Ramos (cell line): Measurements from ENCODE around the gene KLC1.

ENCODE experiments used
- in situ Hi-C: fragments of 300-500 bp; cut with MboI; formaldehyde crosslinking; loops from one replicate; pipeline ENCODE4 v1.14.3; 2022; ENCODE audit warnings: low sequenced_read_pairs; ENCODE audit not compliant: unreplicated experiment

The KLC1 gene

DNA sequence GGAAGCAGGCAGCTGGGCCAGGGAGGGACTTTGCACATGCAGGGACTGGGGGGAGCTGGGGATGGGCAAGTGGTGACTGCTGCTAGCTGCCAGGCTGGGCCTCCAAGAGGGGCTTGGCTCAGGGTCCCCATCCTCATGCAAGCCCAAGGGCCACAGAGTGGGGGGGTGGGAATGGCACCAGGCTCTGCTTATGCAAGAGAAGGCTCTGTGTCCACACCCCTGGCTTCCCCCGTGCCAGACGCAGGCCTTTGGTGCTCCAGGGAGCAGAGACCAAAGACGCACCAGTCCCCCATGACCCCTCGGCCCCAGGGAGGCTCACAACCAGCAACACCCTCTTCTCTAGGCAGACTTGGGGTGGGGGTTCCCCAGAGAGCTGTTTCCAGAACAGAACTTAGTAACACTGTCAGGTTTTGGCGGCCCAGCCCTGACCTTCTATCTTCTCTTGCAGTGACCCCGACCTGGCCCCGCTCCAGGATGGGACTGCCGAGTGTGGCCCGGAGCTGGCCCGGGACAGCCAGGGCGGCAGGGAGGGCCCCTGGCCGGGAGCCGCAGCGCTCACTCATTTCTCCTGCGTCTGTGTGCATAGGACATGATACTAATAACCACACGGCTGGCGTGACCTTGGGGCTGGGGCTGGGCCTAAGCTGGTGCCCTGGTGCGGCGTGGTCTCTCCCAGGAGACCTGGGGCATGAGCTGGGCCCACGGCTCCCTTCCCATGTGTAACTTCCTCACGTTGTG lies 71.9 kb downstream of the KLC1 start:
- in situ Hi-C loops, result no loop called here

DNA sequence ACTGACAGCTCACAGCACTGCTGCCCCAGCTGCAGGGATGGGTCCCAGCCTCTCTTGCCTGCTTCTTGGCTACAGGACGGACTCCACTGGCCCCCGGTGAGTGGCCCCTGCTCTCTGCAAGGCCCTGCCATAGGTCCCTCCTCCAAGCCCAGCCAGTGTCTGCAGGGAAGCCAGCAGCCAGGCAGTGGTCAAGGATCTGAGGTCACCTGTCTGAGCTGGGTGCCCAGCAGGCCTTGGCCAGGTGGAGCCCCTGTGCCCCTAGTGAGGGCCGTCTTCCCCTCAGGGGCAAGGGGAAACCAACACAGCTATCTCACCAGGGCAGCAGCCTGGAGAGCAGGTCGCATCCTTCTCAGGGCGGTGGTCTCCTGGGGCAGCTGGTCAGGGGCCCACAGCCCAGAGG lies 73.1 kb downstream of the KLC1 start:
- in situ Hi-C loops, result no loop called here

DNA sequence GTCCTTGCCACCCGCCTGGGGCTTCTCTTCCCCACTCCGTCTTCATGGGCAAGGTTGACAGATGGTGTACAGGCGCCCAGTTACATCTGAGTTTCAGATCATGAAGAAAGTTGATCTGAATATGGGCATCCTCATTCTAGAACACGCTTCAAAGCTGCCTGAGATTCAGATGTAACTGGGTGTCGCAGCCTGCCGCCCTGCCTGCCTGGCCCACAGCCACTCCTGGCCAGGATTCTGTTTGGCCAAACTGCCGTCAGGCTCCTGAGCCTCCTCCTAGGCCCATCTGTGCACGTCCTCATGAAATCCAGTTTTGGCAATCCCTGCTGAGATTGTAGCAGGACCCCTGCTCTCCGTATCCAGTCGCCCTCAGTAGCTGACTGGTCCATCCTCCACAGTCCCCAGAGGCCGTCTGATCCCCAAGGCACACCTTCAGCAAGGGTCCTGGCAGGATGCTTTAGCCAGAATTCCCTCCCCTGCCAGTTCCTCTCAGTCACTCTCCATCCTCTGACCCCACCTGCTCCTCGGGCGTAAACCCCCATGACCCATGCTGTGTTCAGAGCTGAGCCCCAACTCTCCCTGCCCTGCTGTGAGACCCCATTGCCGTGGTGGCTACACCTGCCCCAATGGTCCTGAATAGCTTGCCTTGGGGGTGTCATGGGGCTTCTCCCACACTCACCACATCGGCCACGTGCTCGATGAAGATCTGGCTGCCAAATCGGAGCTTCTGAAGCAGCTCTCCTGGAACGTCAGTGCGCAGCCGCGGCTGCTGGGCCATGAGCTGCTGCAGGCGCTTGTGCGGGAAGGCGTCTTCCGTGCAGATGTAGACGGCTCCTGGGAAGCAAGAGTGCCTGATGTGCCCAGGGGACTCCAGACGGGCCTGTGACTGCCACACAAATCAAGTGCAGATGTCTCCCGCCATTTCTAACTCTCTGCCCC lies 73.8 kb downstream of the KLC1 start:
- in situ Hi-C loops, result no loop called here

DNA sequence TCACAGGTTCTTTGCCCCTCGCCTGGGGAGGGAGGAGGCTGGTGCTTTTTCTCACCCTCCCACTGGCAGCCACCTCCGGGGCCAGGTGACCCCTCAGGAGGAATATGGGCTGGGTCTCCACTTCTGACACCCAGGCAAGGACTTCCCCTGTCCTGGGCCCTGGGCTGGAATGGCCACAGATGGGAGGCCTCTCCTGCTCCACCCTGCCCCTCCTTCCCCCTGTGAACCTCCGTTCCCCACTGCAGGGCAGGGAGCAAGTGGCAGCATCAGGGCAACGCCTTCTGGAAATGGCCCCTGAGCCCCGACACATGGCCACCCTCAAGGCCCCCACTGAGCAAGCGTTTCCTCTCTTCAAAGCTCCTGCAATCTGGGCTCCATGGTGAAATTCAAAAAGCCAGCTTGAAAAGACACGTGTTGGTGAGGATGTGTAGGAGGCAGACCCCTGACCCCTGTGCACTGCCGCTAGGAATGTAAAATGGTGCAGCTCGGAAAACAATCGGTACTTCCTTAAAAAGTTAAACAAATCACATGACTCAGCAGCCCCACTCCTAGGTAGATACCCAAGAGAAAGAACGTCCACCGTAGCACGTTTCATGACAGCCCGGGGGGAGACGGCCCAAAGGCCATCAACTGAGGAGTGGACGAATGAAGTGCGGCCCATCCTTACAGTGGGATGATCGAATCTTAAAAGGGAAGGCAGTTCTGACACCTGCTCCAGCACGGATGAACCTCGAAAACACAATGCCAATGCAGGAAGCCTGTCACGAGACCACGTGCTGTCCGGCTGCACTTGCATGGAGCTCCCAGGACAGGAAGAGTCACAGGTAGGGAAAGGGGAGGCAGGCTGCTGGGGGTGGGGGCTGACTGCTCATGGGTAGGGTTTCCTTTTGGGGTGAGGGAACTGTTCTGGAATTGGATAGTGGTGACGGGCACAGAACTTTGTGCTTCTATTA lies 74.7 kb downstream of the KLC1 start:
- in situ Hi-C loops, result no loop called here

DNA sequence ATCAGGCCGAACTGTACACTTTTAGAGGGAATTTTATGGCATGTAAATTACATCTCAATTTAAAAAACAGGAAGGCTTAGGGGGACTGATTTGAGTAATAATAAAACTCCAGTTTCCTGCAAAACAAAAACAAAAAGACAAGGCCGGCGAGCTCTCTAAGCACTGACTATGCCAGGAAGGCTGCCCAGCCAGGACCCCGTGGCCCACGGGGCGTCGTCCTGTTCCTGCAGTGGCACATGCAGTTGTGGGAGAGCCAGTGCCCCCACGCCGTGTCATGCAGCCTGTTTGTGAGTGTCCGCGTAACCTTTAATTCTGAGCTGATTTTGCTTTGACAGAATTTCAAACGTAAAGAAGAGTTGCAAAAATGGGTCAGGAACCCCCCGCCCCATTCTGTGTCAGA lies 75.7 kb downstream of the KLC1 start:
- in situ Hi-C loops, result no loop called here

DNA sequence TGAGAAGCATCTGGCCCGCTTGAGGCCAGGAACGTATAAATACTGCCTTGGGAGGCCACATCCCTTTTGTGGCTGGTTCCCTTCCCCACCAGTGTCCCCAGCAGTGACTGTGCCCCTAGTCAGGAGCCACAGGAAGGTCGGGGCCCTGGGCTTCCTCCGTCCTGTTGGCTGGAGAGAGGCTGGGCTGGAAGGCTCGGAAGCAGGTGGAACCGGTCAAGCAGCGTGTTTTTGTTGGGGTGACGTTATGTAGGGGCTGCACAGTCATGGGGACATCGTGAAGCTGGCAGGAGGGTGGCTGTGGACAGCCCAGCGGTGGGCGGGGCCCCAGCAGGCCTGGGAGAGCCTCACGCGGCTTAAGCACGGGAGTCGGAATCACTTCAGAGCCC lies 76.1 kb downstream of the KLC1 start:
- in situ Hi-C loops, result no loop called here

DNA sequence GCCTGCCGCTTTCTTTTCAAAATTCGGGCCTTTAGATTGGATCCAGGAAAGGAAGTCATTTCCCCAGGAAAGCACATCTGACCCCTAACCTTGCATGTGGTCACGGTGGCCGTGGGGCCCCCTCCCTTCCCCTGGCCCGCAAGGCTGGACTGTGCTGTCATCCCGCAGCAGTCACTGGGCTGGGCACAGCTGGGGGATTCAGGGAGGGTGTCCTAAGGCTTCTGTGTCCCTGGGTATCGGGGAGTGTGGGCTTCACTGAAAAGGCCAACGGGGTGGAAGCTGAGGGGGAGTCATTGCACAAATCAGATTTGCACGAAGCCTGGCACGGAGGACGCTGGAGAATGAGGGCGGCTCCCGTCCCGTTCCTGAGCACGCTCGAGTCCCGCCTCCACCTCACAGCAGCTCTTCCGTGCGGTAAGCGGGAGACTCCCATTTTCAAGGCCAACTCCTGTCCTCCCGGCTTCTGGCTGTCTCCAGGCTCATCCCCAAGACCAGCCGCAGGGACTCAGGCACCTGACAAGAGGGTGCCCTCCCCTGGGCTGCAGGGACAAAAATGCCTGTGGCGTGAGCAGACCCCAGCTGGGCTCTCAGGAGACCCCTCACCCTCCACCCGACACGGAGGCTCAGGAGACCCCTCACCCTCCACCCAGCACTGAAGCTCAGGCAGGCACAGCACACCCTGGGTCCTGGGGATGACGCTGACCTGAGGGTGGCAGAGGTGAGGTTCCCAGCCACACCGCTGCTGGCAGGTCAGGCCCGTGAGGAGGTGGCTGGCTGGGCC lies 76.7 kb downstream of the KLC1 start:
- in situ Hi-C loops, result no loop called here

DNA sequence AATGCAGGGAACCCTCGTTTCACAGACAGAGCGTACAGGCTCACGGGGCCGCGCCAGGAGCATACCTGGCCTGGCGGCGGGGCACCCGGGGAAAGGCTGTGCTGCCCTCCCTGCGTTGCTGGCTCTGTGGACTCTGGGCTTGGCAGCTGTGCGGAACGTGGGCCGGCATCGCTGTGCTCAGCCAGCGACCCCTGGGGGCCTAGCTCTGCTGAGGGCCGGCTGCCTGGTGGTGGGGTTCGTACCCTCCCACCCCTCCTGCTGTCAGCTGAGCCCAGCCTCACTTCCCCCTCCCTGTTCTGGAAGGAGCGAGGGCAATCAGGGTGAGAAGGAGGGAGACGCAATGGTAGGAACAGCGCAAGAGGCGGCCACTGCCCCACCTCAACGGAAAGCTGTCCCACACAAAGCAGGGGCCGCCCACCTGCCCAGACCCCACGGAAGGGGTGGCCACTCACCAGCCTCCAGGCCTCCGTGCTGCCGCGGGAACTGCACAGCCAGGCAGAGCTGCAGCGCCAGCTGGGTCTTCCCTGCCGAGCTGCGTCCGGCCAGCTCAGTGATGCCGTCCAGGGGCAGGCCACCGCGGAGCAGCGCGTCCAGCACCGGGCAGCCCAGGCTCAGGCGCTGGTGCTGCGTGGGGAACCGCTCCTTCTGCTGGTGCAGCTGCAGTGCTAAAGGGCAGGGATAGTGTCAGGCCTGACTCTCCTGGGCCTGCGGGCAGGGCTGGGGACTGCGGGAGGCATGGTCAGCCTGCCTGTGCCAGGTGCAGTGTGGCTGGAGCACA lies 77.7 kb downstream of the KLC1 start:
- in situ Hi-C loops, result no loop called here

DNA sequence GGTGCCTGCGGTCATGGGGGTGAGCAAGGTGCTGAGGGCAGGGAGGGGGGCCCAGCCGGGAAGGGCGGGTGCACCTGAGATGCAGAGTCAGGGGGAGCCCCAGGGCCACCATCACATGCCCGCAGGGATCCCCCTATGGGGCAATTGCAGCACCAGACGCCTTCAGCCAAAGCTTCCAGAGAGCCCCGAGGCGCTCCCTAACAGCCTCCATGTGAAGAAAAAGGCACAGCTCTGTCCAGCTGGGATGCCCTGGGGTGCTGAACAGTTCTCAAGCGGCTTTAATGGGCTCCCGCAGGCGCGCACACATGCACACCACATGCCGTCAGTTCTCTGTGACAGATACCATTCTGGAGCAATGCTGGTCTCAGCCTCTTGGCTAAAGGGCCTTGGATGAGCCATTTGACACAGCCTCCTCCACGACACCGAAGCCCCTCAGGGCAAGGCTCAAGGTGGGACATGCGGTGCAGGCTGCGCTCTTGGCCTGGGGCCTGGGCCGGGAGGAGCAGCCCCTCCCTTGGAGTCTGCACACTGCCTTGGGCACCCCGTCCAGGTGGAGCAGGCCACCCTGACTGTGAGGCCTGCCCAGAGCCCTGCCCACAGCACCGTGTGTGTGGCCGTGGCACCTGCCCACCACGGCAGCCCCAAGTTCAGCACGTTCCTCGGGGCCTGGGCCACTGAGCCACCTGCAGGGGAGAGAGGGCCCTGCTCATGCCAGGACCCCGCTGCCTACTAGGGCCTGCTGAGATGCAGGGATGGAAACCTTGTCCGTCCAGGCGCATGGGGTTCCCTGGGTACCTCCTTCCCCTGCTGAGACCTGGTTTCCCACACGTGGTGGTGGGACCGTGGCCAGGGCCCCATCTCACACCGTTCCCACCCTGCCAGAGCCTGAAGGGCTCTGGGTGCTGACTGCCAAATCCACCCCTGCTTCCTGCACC lies 78.6 kb downstream of the KLC1 start:
- in situ Hi-C loops, result no loop called here

DNA sequence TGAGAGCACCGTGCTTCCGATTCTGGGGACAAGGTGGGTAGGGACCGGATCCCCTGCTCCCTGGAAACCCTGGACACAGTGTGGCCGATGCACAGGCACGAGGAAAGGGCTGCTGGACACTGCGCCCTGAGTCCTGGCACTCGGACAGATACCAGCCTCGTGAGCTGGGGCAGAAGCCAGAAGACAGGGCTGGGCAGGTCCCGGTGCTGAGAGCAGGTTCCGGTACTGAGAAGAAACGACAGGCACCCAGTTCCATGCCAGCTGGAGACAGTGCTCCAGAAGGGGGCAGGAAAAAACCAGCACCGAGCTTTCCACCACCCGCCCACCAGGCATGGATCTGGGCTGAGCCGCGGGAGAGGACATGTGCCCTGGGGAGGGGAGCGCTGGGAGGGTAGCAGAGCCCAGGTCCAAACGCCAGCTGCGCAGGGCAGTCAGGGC lies 79.8 kb downstream of the KLC1 start:
- in situ Hi-C loops, result no loop called here

DNA sequence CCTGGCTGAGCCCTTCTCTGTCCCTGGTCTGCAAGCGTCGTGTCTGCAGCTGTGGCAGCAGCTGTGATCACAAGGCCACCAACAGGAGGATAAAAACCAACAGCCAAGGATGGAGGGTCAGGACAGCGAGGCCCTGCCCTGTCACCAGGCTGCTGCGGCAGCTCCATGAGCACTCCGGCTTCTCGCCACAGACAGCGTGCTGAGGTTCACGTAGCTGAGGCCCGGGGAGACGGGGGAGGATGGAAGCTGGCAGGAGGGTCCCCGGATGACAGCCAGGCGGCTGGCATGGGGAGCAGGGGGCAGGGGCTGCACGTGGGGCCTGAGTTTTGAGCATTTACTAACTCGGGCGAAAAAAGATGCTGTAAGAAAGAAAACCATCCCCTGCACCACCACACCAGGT lies 80.8 kb downstream of the KLC1 start:
- in situ Hi-C loops, result no loop called here

DNA sequence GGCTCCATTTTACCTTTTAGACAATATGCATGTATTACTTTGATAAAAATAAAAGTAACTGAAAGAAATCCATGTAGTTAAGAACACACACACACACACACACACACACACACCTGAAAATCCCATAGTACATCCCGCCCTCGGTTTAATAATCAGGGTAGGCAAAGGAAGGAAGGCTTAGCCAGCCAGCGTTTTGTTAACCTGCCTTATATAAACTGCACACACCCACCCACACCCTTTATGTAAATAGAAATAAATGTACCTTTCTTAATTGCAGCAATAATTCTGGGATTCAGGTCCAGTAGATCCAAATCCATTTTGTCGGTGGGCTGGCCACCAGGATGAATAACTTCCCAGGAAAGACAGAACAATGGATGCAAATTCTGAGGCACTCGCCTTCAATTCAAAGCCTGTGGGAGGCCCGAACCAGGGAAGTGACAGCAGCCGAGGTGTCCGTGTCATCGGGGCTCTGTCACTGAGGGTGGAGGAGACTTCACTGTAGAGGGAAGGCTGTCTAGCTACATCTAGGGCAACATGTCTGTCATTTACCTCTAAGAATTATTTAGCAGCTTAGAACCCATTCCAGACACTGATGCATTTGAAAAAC lies 81.9 kb downstream of the KLC1 start:
- in situ Hi-C loops, result no loop called here

DNA sequence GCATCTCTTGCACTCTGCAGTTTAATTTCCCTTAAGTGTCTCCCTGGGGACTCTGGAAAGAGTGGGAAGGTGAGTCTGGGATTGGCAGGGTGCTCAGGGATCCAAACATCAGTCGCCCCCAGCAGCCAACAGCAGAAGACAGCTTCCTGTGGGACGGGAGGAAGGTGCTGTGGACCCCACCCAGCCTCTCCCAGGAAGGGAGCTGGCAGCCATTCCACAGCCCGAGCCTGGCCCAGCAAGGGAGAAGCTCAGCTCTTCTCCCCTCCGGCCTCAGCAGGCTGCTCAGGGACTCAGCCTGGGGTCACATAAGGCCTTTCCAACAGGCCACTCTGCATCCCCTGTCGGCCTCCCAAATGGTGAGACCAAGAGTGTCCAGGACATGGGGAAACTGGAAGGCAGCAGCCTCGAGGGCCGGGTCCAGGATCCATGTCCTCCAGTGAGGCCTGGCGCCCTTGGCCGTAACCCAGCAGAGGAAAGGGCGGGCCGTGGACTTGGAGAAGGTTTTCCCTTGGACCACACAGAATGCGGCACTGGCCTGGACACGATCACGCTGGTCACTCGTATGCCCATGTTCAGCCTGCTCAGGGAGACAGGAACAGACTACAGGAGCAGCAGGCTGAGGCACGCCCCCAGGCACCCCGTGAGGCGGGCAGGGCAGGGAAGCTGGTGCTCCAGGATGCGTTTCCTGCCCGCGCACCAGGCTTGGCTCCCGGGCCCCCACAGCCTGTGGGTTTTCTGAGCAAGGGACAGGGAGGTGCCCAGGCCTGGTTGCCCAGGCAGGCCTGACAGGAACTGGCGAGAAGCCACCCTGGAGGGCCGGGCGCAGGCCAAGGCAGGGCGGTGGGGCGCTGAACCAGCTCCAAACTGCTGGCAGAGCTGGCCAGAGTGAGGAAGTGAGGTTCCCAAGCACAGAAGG lies 82.8 kb downstream of the KLC1 start:
- in situ Hi-C loops, result no loop called here

DNA sequence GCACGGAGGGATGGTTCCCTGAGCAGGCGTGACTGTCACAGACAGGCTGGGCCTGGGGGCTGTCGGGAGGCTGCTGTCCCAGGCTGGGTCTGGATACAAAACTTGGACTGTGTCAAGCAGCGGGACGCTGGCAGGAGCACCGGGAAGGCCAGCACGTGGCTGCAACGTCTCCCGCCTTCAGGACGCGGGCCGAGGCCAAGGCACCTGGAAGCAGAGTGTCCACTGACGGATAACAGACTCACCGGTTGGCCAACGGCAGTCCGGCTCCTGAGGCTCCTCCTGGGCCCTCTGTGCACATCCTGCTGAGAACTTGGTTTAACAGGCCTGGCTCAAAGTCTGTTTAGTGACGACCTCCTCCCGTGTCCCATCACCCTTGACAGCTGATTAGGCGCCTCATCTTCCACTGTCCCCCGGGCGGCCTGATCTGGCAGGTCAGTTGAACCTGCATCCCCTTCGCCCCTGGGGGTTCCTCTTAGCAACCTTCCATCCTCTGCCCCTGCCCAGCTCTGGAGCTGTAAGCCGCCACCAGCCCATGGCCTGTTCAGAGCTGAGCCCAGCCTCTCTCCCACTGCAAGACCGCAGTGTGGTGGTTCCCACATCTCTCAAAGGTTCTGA lies 83.7 kb downstream of the KLC1 start:
- in situ Hi-C loops, result no loop called here

DNA sequence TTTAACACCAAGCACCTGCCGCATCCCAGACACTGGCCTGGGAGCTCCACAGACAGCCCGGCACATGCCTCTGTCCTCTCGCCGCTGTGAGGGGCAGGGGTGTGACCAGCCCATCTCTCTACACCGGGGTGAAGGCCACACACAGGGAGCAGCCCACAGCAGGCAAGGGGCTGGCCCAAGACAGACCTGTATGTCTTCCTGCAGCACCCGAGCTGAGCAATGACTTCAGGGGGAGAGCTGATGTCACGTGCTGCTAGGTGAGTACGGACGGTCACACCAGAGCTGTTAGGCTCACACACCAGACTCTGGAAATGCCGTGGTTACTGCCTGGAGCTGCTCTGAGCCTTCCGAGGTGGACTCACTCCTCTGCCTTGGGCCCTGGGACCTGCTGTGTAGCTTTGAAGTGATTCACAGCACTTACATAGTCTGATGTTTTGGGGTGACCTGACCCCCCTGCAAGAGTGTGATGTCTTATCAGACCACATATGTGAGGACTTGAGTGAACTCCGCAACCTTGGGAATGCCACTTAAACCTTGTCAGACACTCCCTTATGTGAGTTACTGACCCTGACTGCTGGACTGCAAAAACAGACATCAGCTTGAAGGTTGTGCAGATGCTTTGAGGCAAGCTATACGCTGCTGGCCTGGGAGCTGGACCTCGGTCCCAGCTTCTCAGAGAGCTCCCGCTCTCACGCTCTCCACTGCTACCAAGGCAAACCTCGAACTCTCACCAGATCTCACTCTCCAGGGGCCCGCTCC lies 84.5 kb downstream of the KLC1 start:
- in situ Hi-C loops, result no loop called here
